ENCODE results near the gene KBTBD6.
"Not testable (repeated sequence)": the region's sequence is repeated elsewhere in the genome, so short reads cannot be mapped to it uniquely, and the experiment has no call there.

KBTBD6 gene

GRCh38 chr13:41136396-41137031, 3.9 kb upstream of the KBTBD6 start:
- no peak for TF ChIP-seq CTCF (IDR thresholded peaks at IDR 0.05; ENCODE audit: control extremely low read depth, extremely low read depth, low read depth, missing control alignments)
- ChIA-PET CTCF (interaction anchor here (1.4 kb wide), 1 partner anchor 11 kb away, joined by 3 read pairs; no protein-coding TSS in a partner anchor), POLR2A (interaction anchor here (0.6 kb wide), 1 partner anchor 10 kb away, joined by 3 read pairs; no protein-coding TSS in a partner anchor)
- no peak for DNase-seq (ENCODE audit: extremely low spot score)

GRCh38 chr13:41133951-41134350, 1.3 kb upstream of the KBTBD6 start:
- CTCF ChIA-PET = no interaction called here
- DNase-seq (ENCODE audit: extremely low spot score) = no peak
- POLR2A ChIA-PET = no interaction called here
- TF ChIP-seq CTCF (IDR thresholded peaks at IDR 0.05; ENCODE audit: control extremely low read depth, extremely low read depth, low read depth, missing control alignments) = no peak

- CTCF ChIA-PET; POLR2A ChIA-PET; DNase-seq (ENCODE audit: extremely low spot score): not testable (repeated sequence)
These were observed 716 bp downstream of the KBTBD6 start for GRCh38 chr13:41131660-41132511.

- CTCF ChIA-PET; DNase-seq (ENCODE audit: extremely low spot score); POLR2A ChIA-PET: not testable (repeated sequence)
These were observed 1.4 kb downstream of the KBTBD6 start for GRCh38 chr13:41131189-41131588.

- DNase-seq (ENCODE audit: extremely low spot score) = no peak
- CTCF ChIA-PET = no interaction called here
- POLR2A ChIA-PET = no interaction called here
- no peak for TF ChIP-seq CTCF (IDR thresholded peaks at IDR 0.05; ENCODE audit: control extremely low read depth, extremely low read depth, low read depth, missing control alignments)
These were observed 2.2 kb downstream of the KBTBD6 start for GRCh38 chr13:41130356-41130755.

- ChIA-PET POLR2A (no interaction called here), CTCF (interaction anchor here (1.4 kb wide), 1 partner anchor 17 kb away, joined by 5 read pairs; no protein-coding TSS in a partner anchor)
- no peak for TF ChIP-seq CTCF (IDR thresholded peaks at IDR 0.05; ENCODE audit: control extremely low read depth, extremely low read depth, low read depth, missing control alignments)
- no peak for DNase-seq (ENCODE audit: extremely low spot score)
These were observed 4.9 kb downstream of the KBTBD6 start for GRCh38 chr13:41127701-41128100.

GRCh38 chr13:41122838-41123237, 9.8 kb downstream of the KBTBD6 start:
- ChIA-PET POLR2A (no interaction called here), CTCF (no interaction called here)
- no peak for DNase-seq (ENCODE audit: extremely low spot score)
- no peak for TF ChIP-seq CTCF (IDR thresholded peaks at IDR 0.05; ENCODE audit: control extremely low read depth, extremely low read depth, low read depth, missing control alignments)
